ENCODE measurements around the gene MRPL19. TPM values are rescaled to one million over a fixed set of nuclear protein-coding genes. Genes with fewer than 3 reads are reported as not detected.

MRPL19 gene
- 56.8 TPM for total RNA-seq

DNA sequence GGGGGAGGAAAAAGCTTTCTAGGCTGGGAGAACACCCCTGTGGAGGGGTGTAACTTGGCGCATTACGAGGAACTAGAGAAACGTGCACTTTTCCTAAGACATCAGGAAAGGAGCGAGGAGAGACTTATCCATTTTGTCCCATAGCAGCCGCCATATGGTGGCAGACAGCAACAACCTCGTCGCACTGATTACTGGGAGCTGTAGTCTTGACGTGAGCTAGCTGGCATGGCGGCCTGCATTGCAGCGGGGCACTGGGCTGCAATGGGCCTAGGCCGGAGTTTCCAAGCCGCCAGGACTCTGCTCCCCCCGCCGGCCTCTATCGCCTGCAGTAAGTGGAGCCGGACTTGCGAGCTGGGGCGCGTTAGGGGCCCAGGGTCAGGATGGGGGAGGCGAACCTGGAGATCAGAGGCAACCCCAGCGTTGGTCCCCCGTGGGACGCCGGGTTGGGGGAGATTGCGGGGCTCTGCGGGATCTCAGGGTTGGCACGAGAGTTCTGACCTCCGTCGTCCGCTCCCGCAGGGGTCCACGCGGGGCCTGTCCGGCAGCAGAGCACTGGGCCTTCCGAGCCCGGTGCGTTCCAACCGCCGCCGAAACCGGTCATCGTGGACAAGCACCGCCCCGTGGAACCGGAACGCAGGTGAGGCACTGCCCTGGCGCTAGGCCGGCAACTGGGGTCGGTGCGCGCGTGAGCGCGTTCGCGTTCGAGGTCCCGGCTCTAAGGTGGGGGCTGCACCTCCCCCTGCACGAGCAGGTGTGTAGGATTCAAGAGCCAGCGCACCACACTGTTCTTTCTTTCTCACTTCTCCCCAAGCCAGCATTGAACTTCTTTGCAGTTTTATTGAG, at the start of gene MRPL19:
TSS of gene MRPL19 (plus strand) at position 201 of the 843 bp plus-strand sequence. CDS start at position 226, 25 bp downstream.
- DNase-seq = peak; percentile 96

DNA sequence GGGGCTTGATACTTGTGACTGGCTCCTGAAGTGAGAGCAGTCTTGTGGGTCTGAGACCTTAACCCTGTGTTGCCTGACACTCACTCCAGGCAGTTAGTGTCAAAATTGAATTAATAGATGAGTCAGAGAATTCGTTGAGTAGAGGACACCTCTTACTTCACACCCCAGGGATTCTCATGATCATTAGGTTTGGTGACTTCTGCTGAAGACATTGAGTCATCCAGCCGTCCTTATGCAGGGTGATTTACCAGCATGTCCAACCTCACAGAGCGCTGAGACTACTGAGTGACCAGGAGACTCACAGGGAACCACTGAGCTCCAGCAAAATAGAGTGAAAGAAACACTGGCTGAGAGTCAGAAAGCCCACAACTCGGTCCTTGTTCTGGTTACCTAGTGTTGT, 49.8 kb upstream of the MRPL19 start:
- DNase-seq = no peak

DNA sequence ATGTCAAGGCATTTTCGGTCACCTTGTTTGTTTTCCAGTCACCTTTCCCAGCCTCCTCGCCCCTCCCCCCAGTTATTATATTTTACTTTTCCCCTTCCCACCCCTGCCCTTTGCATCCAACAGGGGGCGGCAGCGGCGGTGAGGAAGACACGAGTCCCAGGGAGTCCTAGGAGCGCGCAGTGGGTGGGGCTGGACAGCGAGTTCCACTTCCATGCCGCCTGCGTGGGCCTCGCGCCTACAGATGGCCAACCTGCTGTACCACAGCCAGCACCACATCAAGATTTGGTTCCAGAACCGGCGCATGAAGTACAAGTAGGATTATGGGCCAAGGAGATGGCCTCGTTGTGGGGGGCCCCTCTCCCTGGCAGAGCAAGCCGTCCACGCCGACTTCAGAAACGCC, 48.6 kb upstream of the MRPL19 start:
- no peak for DNase-seq

DNA sequence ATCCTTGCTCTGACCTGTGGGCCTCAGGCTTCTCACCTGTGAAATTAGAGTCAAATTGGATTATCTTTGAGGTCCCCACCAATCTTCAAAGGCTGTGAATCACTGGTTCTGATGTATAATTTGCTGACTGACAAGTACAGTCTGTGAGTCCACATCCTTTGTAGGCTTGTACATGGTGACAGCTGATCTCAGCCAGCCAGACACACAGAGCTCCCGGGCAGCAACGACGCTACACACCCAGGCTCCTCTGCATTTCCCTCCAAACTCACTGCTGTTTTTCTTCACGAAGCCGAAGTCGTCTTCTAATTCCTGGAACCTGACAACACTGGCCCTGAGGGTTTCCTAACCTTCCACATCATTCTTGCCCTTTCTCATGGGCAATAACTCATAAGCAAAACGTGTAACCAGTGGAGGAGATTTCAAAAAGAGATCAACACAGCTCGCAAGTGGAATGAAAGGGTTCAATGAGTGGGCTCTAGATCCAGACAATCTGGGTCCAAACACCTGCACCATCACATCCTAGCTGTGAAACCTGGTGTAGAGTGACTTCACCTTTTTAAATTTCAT, 47.9 kb upstream of the MRPL19 start:
- no peak for DNase-seq

DNA sequence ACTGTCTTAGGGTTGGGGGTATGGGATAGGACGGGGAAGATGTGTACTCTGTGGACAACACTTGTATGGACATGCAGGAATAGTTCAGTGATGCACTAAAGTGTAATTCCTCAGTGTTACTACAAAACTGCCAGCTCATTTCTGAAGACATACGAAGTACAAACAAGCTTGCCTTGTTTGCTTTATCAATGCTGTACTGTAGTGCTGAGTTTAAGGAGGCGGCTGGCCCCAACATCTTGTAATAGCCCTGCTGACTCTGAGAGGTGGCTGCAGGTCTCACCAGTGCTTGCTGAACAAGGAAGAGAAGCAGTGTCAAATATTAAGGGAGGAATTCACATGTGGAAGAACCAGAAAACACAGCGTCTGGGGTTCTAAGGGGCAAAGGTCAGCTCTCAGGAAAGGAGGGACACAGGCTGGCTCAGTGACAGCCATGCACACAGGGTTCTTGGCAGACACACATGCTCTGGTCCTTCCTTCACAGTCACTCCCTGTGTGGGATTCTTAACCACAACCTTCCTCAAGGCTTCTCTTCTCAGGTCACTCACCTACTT, 46.0 kb upstream of the MRPL19 start:
- DNase-seq = no peak

DNA sequence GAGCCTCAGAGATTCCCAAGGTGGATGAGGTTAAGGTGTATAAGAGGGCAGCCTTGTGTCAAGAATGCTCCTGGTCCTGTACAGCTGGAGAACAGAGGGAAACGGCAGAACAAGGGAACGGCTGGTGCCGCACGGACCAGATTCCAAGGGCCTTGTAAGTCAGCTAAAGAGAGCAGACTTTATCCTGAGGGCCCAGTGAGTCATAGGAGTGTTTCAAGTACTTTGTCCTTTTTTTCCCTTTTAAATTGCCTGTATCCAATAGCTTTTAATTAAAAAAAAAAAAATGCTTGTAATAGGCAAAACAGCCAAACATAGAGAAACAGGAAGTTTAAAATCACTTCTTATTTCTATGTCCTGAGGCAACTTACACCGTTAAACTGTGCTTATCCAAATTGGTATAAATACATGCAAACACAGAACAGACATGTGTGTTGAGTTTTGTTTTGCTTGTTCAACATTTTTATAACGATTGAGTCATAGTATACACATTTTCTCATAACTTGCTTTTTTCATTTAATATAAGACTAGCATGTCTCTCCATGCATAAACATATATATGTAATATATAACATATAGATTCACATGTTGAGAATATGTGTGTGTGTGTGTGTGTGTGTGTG, 43.8 kb upstream of the MRPL19 start:
- no peak for DNase-seq

DNA sequence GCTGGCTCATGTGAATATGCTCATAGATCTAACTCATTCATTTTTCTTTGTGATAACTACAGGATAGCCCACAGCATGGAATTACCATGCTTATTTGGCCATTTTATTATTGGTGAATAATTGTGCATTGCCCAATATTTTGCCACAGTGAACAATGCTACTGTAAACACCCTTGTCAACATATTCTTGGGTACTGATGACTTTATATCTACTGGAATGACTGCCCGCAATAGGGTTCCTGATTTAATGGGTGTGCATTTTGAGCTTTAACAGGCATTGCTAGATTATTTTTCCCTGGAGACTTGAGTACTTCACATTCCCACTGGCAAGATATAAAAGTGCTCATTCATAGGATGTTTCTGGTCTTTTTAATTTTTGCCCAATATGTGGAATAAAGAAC, 43.1 kb upstream of the MRPL19 start:
- no peak for DNase-seq

DNA sequence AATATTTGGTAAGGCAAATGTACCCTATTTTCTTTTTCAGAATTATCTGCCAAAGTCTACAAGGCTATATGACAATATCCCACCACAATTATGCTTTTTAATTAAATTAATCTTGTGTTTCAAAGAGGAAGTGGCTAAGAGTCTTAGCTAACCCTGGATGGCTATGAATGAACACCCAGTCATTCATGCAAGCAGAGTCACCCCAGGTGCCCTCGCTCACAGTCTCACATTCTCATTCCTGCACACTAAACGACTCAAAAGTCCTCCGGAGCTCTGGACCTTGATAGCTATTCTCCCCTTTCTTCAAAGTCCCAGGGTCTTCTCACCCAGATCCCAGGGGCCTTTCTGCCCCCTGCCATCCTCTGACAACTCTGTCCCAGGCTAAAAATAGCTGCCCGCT, 42.1 kb upstream of the MRPL19 start:
- no peak for DNase-seq

DNA sequence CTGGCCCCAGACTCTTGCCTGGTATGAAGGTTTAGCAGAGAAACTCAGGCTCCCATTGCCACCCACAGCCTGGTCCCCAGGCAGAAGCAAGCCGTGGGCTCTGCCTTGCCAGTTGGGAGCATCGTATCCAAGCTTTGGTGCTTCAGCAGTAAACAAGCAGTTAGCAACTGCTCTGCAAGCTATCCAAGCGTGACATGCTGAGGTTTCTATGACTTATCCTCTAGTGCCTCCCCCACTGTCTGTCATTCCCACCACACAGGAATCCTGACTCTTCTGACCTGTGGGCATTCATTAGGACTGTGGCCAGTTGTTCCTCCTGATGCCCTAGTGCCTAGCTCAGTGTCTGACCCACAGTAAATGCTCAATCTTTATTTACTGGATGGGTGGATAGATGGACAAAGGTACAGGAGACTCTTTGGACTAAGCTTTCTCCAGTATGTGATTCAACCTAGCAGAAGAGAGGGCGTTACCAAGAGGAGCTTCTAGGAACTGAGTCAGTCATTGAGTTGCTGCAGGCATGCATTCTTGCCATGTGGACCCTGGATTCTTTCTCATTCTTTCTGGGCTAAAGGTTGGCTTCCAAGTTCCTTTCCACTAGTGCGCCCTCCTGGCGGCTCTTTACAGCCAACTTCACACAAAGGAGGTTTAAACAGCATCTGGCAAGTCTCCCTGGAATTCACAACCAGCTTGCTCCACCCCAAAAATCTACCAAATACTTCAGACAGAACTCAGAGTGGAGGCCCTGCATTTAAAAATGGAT, 40.6 kb upstream of the MRPL19 start:
- DNase-seq = no peak

DNA sequence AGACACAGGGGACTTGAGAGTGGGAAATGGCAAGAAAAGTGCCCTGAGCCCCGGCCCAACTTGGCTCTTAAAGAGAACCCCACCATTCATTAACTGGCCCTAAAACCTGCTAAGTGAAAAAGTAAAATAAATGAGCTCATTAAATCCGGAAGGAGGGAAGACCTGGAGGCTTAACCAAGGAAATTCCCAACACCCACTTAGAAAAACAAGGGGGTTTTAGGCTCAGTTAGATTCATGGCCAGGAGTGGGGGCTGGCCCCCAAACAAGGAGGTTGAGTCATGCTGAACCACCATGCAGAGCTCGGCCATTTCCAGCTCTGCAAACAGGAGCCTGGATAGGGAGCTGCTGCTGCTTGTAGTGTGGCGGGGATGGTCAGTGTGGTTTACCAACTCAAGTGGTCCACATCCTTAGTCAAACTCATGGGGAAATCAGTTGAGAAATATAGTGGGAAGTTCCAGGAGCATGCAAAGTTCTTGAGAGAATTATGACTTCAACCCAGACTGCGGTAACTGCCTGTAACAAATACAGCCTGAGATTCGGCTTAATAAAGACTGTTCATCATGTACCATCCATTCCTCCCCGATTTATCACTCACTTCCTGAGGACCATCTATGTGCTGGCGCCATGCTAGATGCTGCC, 39.7 kb upstream of the MRPL19 start:
- no peak for DNase-seq

DNA sequence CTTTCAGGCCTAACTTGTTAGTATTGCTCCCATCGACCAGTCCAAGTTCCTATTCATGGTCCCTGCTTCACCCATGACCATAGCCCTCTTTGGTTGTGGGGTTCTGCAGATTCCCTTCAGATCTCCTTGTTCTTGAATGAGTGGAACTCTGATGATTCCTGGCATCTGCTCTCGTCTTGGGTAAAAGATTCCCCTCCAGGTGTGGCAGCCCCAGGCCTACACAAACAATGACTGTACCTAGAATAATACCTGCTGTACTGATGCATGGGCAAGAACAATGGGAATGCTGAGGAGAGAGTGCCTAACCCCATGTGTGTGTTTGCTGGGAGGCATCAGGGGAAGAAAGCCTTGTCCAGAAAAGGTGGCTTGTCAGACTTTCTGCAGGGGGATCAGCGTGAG, 39.2 kb upstream of the MRPL19 start:
- DNase-seq = no peak

DNA sequence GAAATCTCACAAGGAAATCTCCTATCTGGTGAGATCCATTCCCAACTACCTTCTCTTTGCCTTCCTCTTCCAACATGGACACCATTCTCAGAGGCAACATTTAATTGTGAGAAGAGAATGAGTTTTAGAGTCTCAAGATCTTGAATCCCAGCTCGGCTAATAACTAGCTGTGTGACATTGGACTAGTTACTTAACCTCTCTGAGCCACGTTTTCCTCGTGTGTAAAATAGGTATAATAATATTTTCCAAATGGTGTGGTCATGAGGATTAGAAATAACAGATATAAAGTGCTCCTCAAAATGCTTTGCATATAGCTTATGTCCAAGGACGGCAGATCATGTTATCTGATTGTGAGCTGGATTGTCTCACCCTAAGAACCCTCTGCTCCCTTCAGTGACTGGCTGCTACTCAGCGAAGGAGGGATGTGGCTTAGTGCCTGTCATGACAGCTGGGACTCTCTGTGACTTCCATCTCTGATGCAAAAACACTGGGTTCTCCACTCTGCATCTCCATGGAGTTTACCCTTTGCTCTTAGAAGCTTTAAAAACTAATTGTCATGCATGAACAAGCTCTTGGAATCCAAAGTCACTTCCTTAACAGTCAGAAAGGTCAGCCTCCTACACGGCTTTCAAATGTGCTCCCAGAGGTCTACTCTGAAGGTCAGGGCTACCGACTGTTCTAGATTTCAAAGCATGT, 38.4 kb upstream of the MRPL19 start:
- no peak for DNase-seq

DNA sequence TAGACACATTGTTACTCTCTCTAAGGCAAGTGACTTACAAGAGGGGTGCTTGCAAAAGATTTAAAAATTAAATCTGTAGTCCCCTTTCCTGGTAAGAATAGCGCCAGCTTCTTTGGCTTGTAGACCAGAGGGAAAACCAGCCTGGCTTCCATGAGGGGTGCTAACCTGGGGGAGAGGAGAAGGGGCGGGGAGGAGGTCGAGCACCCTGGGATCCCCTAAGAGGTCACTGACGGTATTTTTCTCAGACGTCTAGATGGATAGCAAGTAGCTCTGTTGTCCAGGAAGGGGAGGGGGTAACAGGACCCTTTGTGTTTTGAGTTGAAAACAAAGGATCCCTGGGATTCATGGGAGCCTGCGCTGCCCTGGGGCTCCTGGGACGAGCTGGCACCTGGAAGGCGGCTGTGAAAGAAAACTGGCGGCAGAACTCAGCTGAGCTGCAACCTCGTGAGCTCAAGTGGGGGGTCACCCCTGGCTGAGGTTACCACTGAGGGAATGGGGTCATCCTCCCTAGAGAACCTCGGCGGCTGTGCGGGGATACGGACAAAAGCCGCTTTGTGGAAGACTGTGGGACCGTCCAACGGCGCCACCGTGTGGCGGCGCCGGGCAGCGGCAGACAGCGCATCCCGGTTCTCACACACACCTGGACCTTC, 37.8 kb upstream of the MRPL19 start:
- DNase-seq = peak; percentile 70

DNA sequence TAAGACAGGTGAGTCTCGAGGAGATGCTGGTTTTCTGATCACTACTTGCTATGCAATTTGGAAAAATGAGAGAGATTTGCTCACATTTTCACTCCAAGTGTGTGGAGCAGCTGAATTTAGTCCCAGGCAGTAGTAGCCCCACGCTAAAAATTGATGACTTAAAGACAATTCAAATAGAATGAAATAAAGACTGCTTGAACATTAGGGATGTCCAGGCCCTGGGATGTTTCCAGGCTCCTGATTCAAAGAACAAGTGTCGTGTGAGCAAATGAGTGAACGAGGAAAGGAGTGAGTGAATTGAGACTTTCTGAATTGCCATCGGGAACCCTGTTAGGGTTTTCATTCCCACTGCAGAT, 37.3 kb upstream of the MRPL19 start:
- no peak for DNase-seq

DNA sequence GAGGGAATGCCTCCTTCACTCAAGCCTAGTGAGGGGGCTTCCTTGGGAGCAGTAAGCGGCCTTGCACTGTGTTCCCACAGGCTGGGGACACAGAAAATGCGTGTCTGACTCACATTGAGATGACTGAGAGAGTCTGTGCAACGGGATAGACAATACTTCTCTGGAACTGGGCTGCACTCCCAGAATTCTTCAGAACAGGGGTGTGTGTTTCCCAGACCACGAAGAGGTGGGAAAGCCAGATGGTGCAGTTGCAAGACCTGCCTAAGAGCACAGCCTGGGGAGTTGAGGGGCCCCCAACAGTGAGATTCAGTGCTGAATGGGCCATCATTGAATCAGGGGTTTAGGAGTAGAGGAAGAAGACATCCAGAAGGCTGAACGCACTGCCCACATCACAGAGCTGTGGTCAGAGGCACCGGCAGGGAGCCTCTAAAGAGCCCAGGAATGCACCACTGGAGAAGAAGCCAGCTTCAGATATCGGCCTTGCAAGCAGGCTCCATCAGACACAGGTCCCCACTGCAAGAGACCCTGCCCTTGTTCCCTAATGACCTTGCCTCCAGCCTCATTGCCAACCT, 36.6 kb upstream of the MRPL19 start:
- no peak for DNase-seq

DNA sequence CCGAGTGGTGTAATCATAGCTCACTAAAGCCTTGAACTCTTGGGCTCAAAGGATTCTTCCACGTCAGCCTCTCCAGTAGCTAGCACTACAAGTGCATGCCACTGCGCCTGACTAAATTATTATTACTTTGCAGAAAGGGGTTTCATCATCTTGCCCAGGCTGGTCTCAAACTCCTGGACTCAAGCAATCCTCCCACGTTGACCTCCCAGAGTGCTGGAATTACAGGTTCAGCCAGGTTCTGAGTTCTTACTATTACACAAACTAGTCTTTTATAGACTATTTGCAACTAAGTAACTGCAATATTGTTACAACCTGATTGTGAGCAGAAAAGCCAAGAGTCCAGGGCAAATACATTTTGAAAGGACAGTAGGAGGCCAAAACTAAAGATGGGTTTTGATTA, 35.9 kb upstream of the MRPL19 start:
- no peak for DNase-seq

DNA sequence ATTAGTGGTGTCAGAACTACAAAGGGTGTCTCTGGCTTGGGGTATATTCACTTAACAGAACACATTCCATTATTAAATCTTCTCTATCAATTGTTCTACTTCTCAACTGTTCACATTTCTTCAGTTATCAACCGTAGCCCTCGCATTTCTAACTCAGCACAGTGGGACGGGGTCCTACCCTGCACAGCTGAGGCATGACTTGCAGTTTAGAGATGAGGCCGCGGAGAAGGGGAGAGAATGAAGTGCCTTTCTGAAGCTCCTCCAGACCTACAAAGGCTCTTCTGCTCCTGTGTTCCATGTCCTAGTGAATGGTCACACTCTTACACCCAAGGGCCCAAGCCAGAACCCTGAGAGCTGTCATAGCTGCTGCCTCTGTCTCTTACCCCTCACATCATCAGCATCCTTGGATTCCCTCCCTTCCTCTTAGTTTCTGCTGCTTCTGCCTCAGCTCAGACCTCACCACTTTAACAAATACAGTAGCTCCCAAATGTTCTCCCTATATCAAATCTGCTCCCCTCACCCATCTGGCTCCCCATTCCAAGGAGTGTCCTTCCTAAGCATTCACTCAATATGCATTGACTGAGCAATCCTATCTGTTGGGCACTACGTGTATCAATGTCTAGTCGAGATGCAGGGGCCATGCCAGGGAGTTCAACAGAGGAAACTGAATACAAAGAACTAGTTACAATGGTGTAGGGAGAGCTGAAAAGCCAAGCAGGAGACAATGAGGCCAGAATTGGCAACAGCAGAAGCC, 34.3 kb upstream of the MRPL19 start:
- DNase-seq = no peak

DNA sequence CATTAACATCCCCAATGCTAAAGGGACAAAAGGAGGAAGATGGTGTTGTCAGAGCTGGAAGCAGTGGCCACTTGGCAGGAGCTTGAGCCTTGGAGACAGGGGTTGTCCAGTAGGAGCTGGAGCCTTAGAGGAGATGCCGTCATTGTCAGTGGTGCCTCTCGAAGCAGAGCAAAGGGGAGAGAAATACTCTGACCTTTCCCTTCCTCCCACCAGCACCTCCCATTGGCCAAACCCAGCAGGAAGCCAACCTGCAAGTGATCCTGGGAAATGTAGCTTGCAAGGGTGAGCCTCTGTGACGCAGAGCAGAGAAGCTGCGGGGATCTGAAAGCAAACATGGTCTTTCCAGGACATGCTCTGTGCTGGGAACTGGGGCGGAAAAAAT, 33.7 kb upstream of the MRPL19 start:
- no peak for DNase-seq

DNA sequence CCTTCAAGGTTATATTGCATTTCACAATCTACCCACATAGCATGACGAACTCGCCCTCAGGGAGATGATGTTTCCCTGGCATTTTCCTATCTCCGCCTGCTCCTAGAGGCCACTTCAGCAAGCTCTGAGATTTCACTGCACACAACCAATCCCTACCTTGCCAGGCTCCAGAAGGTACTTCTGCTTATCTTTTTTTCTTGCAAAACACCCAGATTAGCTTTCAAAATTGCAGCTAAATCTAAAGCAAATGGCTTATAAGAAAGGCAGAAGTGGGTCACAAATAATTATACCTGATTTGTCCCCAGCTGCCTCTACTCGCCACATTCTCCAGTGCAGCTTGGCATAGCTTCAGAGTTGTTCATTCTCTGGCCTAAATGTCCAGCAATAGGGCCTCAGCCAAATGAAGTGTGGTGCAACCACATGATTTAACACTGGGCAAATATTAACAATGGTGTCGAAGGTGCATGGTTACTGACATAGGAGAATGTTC, 32.4 kb upstream of the MRPL19 start:
- DNase-seq = no peak

DNA sequence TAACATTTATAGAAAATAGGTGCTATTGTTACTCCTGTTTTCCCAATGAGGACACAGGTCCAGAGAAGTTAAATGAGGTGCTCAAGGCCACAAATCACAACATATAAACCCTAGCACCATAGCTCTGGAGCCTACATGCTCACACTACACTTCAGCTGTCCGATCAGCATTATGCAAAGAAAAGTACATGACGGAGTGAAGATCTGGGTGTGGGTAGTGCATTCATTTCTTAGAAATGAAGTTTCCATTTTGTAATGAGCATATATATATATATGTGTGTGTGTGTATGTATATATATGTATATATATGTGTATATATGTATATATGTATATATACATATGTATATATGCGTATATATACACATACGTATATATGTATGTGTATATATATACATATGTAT, 30.2 kb upstream of the MRPL19 start:
- DNase-seq = no peak
